ENCODE results near the gene CABP4. TPM values are rescaled to one million over a fixed set of nuclear protein-coding genes. Genes with fewer than 3 reads are reported as not detected.

CABP4 gene
- total and polyA plus RNA-seq, 2 donors (not counting 1 experiment from before 2014, with no cell fraction given), result 3.2 to 5.2 TPM

DNA sequence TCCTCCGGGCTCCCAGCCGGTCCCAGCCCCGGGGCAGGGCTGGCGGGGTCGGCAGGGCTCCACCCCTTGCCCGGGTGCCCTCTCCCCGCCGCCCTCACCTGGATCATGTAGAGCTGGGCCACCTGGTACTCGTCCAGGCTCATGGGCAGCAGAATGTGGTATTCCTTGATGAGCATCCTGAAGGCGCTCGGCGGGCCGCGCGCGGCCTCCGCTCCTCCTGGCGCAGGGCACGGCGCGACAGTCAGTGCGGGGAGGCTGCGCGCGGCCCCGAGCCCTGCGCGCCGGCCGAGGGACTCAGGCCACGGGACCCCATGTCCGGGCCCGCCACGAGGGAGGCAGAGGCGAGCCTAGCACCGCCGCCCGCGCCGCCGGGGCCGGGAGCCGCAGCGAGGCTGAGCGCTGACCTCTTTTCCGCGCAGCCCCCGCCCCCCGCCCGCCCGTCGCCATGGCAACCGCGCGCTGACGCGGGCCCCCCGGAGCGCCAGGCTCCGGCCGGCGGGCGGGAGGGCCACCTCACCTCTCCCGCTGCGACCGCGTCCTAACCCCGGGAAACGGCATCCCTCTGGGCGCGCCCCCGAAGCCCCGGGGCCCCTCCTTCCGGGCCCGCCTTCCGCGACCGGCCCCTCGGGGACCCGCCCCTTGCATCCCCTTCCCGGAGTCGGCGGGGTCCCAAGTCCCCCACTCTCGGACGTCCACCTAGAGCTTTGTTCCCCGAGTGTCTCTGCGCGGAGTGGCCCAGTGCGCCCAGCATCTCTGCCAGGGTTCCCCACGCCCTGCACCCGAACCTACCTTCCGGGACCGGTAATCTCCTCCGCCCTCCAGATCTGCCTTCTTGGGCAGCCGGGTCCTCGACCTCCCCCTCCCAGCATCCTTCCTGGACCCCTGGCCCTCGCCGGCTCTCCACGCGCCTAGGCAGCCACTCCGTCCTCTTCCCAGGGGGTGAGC lies 49.1 kb downstream of the CABP4 start:
- WGBS (ENCODE audit: insufficient coverage), result 4% methylated on average over 101 of the region's 101 CpGs
- Mint-ChIP-seq H3K9me3 (ENCODE audit: insufficient read depth) (no peaks in the 10 kb centered on the region), H3K27me3 (no peaks in the 10 kb centered on the region), H3K27ac (peak overlapping the region; percentile 90), H3K4me3 (peak overlapping the region; percentile 92), H3K4me1 (peaks cover 48% of the 10 kb centered on the region)
- peaks cover 74% of the 10 kb centered on the region for H4K20me1 ChIP-seq (ENCODE audit: control insufficient read depth, insufficient read depth, low read length, poor library complexity, severe bottlenecking)
- H3K36me3 ChIP-seq (replicated peaks in 1 of 2; ENCODE audit: control extremely low read depth in 1 of 2, control insufficient read depth in 1 of 2, extremely low read depth in 1 of 2, insufficient read depth in 2 of 2, low read length in 1 of 2), result peaks cover 0 to 47% of the 10 kb centered on the region in 2 experiments
- peak overlapping the region; percentile 89 for H3K9ac ChIP-seq (ENCODE audit: low read length)
- no peaks in the 10 kb centered on the region for H3K27me3 ChIP-seq (replicated peaks in 1 of 4; ENCODE audit: control extremely low read depth in 1 of 4, control insufficient read depth in 3 of 4, insufficient read depth in 4 of 4, low read length in 3 of 4)
- H2AFZ ChIP-seq (ENCODE audit: insufficient read depth, low read depth, low read length, poor library complexity, severe bottlenecking), result peak overlapping the region; percentile 74
- H3K27ac ChIP-seq (ENCODE audit: low read length in 2 of 2), result peak overlapping the region; percentile 52 to 98
- CTCF ChIA-PET, result interaction anchor here (1.4 to 2.8 kb wide), 6 partner anchors 16 to 158 kb away, joined by 5 to 20 read pairs (median 8); partner anchors contain the start of genes PPP1CA, RAD9A and TBC1D10C
- DNase-seq (no peak), ATAC-seq (ENCODE audit: low read depth) (no peak)
- peaks cover 40 to 50% of the 10 kb centered on the region in 2 donors for H3K4me1 ChIP-seq (ENCODE audit: control insufficient read depth in 2 of 2, insufficient read depth in 2 of 2, low read length in 2 of 2)
- peak overlapping the region; percentile 39 to 92 (median 88) for H3K4me3 ChIP-seq (ENCODE audit: control extremely low read depth in 1 of 5, extremely low read depth in 1 of 5, insufficient read depth in 1 of 5, low read depth in 2 of 5, low read length in 4 of 5)
- peaks cover 47% of the 10 kb centered on the region for H3K79me2 ChIP-seq (ENCODE audit: control insufficient read depth, insufficient read depth, low read length)
- peak overlapping the region; percentile 97 for H3K4me2 ChIP-seq (replicated peaks; ENCODE audit: low read depth, low read length, poor library complexity, severe bottlenecking)
- intact Hi-C loops (cut with micrococcal nuclease), result loop anchor here (2.0 kb wide), 1 partner anchor 215 kb away; the partner anchor contains the start of gene ANKRD13D
- no peak for TF ChIP-seq EZH2 (IDR thresholded peaks at IDR 0.05; ENCODE audit: borderline replicate concordance, insufficient read depth, low read depth, low read length, poor library complexity, severe bottlenecking)
- no peaks in the 10 kb centered on the region for H3K9me3 ChIP-seq (ENCODE audit: control extremely low read depth in 1 of 3, control insufficient read depth in 2 of 3, insufficient read depth in 1 of 3, low read length in 2 of 3)
- POLR2A ChIA-PET, result interaction anchor here (0.5 to 2.1 kb wide), 8 partner anchors 21 to 373 kb away, joined by 3 to 13 read pairs (median 5); partner anchors contain the start of genes AIP, PPP1CA, PTPRCAP and RAD9A

DNA sequence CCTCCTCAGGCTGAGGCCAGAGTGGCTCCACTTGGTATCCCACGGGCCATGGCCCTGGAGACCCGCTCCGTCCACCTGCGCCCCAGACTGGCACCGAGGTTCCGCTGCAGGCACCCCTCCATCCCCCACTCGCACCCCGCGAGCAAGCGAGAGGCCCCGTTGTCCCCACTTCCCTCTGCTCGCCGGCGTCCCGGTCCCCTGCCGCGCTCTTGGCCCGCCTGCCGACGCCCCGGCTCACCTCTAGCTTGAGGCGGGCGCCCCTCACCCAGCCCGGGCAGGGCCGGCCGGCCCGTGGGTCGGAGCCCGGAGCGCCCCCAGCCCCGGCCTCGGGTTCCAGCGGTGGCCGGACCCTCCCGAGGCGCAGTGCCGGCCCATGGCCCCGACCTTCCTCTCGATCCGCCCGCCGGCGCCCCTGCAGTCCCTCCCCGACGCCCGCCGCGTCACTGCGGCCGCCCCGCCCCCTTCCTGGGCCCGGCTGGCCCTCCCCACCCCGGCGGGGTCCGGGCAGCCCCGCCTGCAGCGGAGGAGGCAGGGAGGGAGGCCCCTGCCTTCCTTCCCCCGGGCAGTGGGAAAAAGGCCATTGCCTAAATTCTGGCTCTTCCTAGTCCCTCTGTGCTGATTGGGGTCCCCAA lies 49.9 kb downstream of the CABP4 start, which contains the start of gene PITPNM1:
TSS of gene PITPNM1 (minus strand) at position 414 of the 632 bp plus-strand sequence. CDS start 1,183 bp downstream, outside the sequence.
- H3K27me3 ChIP-seq (replicated peaks in 1 of 4; ENCODE audit: control extremely low read depth in 1 of 4, control insufficient read depth in 3 of 4, insufficient read depth in 4 of 4, low read length in 3 of 4), result peaks cover 0 to 3% (median 0%) of the 10 kb centered on the region in 4 experiments
- peaks cover 40 to 50% of the 10 kb centered on the region in 2 donors for H3K4me1 ChIP-seq (ENCODE audit: control insufficient read depth in 2 of 2, insufficient read depth in 2 of 2, low read length in 2 of 2)
- H4K20me1 ChIP-seq (ENCODE audit: control insufficient read depth, insufficient read depth, low read length, poor library complexity, severe bottlenecking), result peaks cover 67% of the 10 kb centered on the region
- under 1% methylated on average over 51 of the region's 58 CpGs for WGBS (ENCODE audit: insufficient coverage)
- peaks cover 47% of the 10 kb centered on the region for H3K79me2 ChIP-seq (ENCODE audit: control insufficient read depth, insufficient read depth, low read length)
- Mint-ChIP-seq H3K27ac (peak within 1 kb of the TSS; percentile 95), H3K4me3 (peak within 1 kb of the TSS; percentile 92), H3K4me1 (peaks cover 48% of the 10 kb centered on the region), H3K9me3 (ENCODE audit: insufficient read depth) (no peaks in the 10 kb centered on the region), H3K27me3 (no peaks in the 10 kb centered on the region)
- POLR2A ChIA-PET, result interaction anchor here (0.5 to 2.1 kb wide), 12 partner anchors 19 to 116 kb away, joined by 3 to 13 read pairs (median 4); partner anchors contain the start of genes AIP, PPP1CA, PTPRCAP and RAD9A
- H3K36me3 ChIP-seq (replicated peaks in 1 of 2; ENCODE audit: control extremely low read depth in 1 of 2, control insufficient read depth in 1 of 2, extremely low read depth in 1 of 2, insufficient read depth in 2 of 2, low read length in 1 of 2), result peaks cover 0 to 41% of the 10 kb centered on the region in 2 experiments
- peak within 1 kb of the TSS; percentile 74 for H2AFZ ChIP-seq (ENCODE audit: insufficient read depth, low read depth, low read length, poor library complexity, severe bottlenecking)
- H3K4me2 ChIP-seq (replicated peaks; ENCODE audit: low read depth, low read length, poor library complexity, severe bottlenecking), result peak within 1 kb of the TSS; percentile 97
- CTCF ChIA-PET, result interaction anchor here (0.6 to 2.8 kb wide), 15 partner anchors 17 to 233 kb away, joined by 3 to 20 read pairs (median 5); partner anchors contain the start of genes PPP1CA, PTPRCAP, RAD9A and TBC1D10C
- TF ChIP-seq, protein P1, sequence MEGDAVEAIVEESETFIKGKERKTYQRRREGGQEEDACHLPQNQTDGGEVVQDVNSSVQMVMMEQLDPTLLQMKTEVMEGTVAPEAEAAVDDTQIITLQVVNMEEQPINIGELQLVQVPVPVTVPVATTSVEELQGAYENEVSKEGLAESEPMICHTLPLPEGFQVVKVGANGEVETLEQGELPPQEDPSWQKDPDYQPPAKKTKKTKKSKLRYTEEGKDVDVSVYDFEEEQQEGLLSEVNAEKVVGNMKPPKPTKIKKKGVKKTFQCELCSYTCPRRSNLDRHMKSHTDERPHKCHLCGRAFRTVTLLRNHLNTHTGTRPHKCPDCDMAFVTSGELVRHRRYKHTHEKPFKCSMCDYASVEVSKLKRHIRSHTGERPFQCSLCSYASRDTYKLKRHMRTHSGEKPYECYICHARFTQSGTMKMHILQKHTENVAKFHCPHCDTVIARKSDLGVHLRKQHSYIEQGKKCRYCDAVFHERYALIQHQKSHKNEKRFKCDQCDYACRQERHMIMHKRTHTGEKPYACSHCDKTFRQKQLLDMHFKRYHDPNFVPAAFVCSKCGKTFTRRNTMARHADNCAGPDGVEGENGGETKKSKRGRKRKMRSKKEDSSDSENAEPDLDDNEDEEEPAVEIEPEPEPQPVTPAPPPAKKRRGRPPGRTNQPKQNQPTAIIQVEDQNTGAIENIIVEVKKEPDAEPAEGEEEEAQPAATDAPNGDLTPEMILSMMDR (IDR thresholded peaks at IDR 0.05), result no peak
- no peak for TF ChIP-seq EZH2 (IDR thresholded peaks at IDR 0.05; ENCODE audit: borderline replicate concordance, insufficient read depth, low read depth, low read length, poor library complexity, severe bottlenecking)
- intact Hi-C loops (cut with micrococcal nuclease), result loop anchor here (1.0 to 5.0 kb wide), 4 partner anchors 23 to 263 kb away; partner anchors contain the start of genes ANKRD13D and GRK2
- no peaks in the 10 kb centered on the region for H3K9me3 ChIP-seq (ENCODE audit: control extremely low read depth in 1 of 3, control insufficient read depth in 2 of 3, insufficient read depth in 1 of 3, low read length in 2 of 3)
- ATAC-seq (ENCODE audit: low read depth) (peak; percentile 19), DNase-seq (peak; percentile 85)
- peak within 1 kb of the TSS; percentile 68 to 98 for H3K27ac ChIP-seq (ENCODE audit: low read length in 2 of 2)
- H3K9ac ChIP-seq (ENCODE audit: low read length), result peak within 1 kb of the TSS; percentile 89
- H3K4me3 ChIP-seq (ENCODE audit: control extremely low read depth in 1 of 5, extremely low read depth in 1 of 5, insufficient read depth in 1 of 5, low read depth in 2 of 5, low read length in 4 of 5), result peak within 1 kb of the TSS; percentile 39 to 92 (median 88)

Data from B cell (primary cell).